ENCODE results near the gene TSPAN18. TPM values are rescaled to one million over a fixed set of nuclear protein-coding genes. Genes with fewer than 3 reads are reported as not detected.

TSPAN18 gene
- total RNA-seq, 2 experiments from 2014 or later, result 22.9 to 23.5 TPM

GRCh38 chr11:44973632-44974401 is 247.1 kb downstream of the TSPAN18 start:
- no peak overlapping the region for H3K4me3 Mint-ChIP-seq
- peaks cover 2% of the 10 kb centered on the region for H3K27me3 Mint-ChIP-seq
- no peaks in the 10 kb centered on the region for H3K9me3 Mint-ChIP-seq
- POLR2A ChIA-PET, result no interaction called here
- no peak for DNase-seq
- H3K4me1 Mint-ChIP-seq, result no peaks in the 10 kb centered on the region
- CTCF ChIA-PET, result interaction anchor here (0.7 to 1.1 kb wide), 3 partner anchors 9 to 59 kb away, joined by 3 read pairs; no protein-coding TSS in a partner anchor
- no peaks in the 10 kb centered on the region for H3K36me3 Mint-ChIP-seq (ENCODE audit: low read depth)
- no peak overlapping the region for H3K27ac Mint-ChIP-seq

DNA sequence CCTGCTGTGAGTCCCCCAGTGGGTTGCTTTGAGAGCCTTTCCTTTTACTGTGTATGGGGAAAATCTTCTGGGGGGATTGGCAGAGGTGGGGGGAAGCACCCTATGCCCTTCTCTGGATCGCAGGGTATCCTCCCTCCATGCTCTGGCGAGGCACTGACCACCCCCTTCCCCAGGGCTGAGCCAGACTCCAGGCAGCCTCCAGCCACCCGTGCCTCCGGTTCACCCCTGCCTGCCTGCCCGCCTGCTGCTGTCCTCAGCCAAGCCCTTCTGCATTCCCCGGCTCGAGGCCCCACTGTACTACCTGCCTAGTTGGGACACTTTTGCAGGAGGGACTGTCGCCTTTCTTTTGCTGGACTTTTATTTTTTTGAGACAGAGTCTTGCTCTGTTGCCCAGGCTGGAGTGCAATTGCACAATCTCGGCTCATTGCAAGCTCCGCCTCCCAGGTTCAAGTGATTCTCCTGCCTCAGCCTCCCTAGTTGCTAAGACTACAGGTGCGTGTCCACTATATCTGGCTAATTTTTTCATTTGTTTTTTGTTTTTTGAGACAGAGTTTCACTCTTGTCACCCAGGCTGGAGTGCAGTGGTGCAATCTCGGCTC is 247.7 kb downstream of the TSPAN18 start:
- Mint-ChIP-seq H3K27me3 (peaks cover 2% of the 10 kb centered on the region), H3K9me3 (no peaks in the 10 kb centered on the region), H3K4me3 (no peak overlapping the region), H3K4me1 (peaks cover 2% of the 10 kb centered on the region), H3K27ac (no peak overlapping the region), H3K36me3 (ENCODE audit: low read depth) (no peaks in the 10 kb centered on the region)
- ChIA-PET CTCF (interaction anchor here (0.7 kb wide), 1 partner anchor 8 kb away, joined by 3 read pairs; no protein-coding TSS in a partner anchor), POLR2A (no interaction called here)
- no peak for DNase-seq

GRCh38 chr11:44976576-44976975 is 249.8 kb downstream of the TSPAN18 start:
- Mint-ChIP-seq H3K4me1 (peaks cover 8% of the 10 kb centered on the region), H3K4me3 (no peak overlapping the region), H3K36me3 (ENCODE audit: low read depth) (no peaks in the 10 kb centered on the region), H3K9me3 (no peaks in the 10 kb centered on the region), H3K27ac (no peak overlapping the region), H3K27me3 (peaks cover 2% of the 10 kb centered on the region)
- ChIA-PET CTCF (interaction anchor here (1.4 kb wide), 1 partner anchor 129 kb away, joined by 4 read pairs; no protein-coding TSS in a partner anchor), POLR2A (no interaction called here)
- DNase-seq, result no peak

- H3K4me1 Mint-ChIP-seq, result peaks cover 8% of the 10 kb centered on the region
- H3K27me3 Mint-ChIP-seq, result peaks cover 2% of the 10 kb centered on the region
- no peak for DNase-seq
- ChIA-PET CTCF (interaction anchor here (1.4 kb wide), 1 partner anchor 128 kb away, joined by 4 read pairs; no protein-coding TSS in a partner anchor), POLR2A (no interaction called here)
- H3K9me3 Mint-ChIP-seq, result no peaks in the 10 kb centered on the region
- H3K36me3 Mint-ChIP-seq (ENCODE audit: low read depth), result no peaks in the 10 kb centered on the region
- H3K4me3 Mint-ChIP-seq, result no peak overlapping the region
- H3K27ac Mint-ChIP-seq, result no peak overlapping the region
Measured at GRCh38 chr11:44977493-44977984, 250.8 kb downstream of the TSPAN18 start.

- ChIA-PET CTCF (no interaction called here), POLR2A (no interaction called here)
- Mint-ChIP-seq H3K27me3 (peaks cover 2% of the 10 kb centered on the region), H3K36me3 (ENCODE audit: low read depth) (no peaks in the 10 kb centered on the region), H3K27ac (no peak overlapping the region), H3K4me1 (peaks cover 8% of the 10 kb centered on the region), H3K4me3 (no peak overlapping the region), H3K9me3 (no peaks in the 10 kb centered on the region)
- DNase-seq, result no peak
Measured at GRCh38 chr11:44978274-44978960, 251.7 kb downstream of the TSPAN18 start.

DNA sequence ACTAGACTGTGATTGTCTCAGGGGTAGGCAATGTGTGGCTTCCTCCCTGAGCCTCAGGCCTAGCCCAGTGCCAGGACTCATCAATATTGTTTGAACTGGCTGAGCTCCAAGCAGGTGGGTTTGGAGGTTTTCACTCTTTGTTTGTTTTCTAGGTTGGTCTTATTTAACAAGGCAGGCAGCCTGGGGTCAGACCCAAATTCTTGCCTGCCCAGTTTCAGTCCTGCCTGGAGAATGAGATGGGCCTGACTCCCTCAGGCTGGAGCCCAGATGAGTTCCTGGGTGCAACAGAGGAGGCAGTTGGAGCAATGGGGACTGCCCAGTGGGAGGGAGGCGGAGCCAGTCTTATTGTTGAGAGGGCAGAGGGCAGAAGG is 252.2 kb downstream of the TSPAN18 start:
- H3K9me3 Mint-ChIP-seq, result no peaks in the 10 kb centered on the region
- CTCF ChIA-PET, result no interaction called here
- peaks cover 2% of the 10 kb centered on the region for H3K27me3 Mint-ChIP-seq
- H3K4me1 Mint-ChIP-seq, result peaks cover 8% of the 10 kb centered on the region
- no peak overlapping the region for H3K27ac Mint-ChIP-seq
- DNase-seq, result no peak
- POLR2A ChIA-PET, result no interaction called here
- no peaks in the 10 kb centered on the region for H3K36me3 Mint-ChIP-seq (ENCODE audit: low read depth)
- no peak overlapping the region for H3K4me3 Mint-ChIP-seq

GRCh38 chr11:44979543-44980399 is 253.0 kb downstream of the TSPAN18 start:
- ChIA-PET POLR2A (no interaction called here), CTCF (interaction anchor here (0.9 kb wide), 1 partner anchor 53 kb away, joined by 3 read pairs; no protein-coding TSS in a partner anchor)
- Mint-ChIP-seq H3K27me3 (peaks cover 2% of the 10 kb centered on the region), H3K36me3 (ENCODE audit: low read depth) (no peaks in the 10 kb centered on the region), H3K27ac (no peak overlapping the region), H3K4me3 (no peak overlapping the region), H3K9me3 (no peaks in the 10 kb centered on the region), H3K4me1 (peaks cover 8% of the 10 kb centered on the region)
- DNase-seq, result no peak

DNA sequence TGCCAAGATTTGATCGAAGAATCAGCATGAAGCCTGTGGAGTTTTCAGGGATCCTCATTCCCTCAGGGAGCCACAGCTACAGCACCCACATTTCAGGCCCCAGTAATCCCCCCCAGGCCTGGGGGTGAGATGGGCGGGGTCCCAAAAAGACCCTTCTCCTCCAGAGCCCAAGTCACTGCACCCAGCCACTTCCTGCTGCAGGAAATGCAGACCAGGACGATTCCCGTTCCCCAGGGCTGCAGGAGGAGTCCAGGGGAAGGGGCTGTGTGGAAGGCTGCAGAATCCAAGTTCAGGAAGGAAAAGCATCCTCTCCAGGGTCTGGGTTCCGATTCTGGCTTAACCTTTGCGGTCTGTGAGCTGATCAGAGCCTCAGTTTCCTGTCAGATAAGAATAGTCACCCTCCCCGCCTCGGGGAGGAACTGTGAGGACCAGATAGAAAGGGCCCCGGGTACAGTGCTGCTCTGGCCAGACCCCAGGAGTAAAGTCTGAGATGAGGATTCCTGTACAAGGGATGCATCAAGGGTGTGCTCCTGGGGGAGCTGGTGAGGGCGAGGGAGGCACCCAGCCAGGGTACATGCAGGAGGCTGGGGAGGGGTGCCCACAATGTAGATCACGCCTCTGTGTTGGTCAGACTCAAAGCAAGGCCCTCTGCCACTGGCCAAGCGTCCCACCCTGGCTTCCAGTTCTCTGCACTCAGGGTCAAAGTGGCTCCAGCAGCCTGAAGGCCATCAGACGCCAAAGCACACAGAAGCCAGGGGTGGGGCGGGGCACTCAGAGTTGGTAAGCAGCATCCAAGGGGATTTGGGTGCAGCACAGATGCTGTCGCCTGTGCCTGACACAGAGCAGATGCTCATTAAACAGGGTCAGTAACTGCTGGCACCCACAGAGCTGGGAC is 254.0 kb downstream of the TSPAN18 start:
- ChIA-PET CTCF (interaction anchor here (1.0 kb wide), 1 partner anchor 18 kb away, joined by 3 read pairs; no protein-coding TSS in a partner anchor), POLR2A (no interaction called here)

More for the DNA sequence above, 254.0 kb downstream of the TSPAN18 start:
- Mint-ChIP-seq H3K4me3 (no peak overlapping the region), H3K4me1 (peaks cover 8% of the 10 kb centered on the region), H3K36me3 (ENCODE audit: low read depth) (no peaks in the 10 kb centered on the region), H3K9me3 (no peaks in the 10 kb centered on the region), H3K27me3 (peaks cover 2% of the 10 kb centered on the region), H3K27ac (no peak overlapping the region)
- DNase-seq, result no peak

Other genes starting within 250 kb of the TSPAN18 start
- 100 to 1,000 TPM; 126 to 128 TPM for gene CD82, start 161.3 kb upstream of the TSPAN18 start, total RNA-seq
- 1 to 10 TPM in 1 of 2 experiments, under 1 TPM in 1; 0.67 to 1.4 TPM for gene TP53I11, start 223.9 kb downstream of the TSPAN18 start, total RNA-seq